DMS53 (cell line): ENCODE data around the gene RGMB.
"Not testable (repeated sequence)": the region's sequence is repeated elsewhere in the genome, so short reads cannot be mapped to it uniquely, and the experiment has no call there.

ENCODE experiments used
- DNase-seq: peaks from one replicate; lab custom pipeline; 2025; lab: John Stamatoyannopoulos, UW

The RGMB gene

GRCh38 chr5:98773464-98774191 is at the start of gene RGMB:
Gene RGMB, plus strand, starts transcription at chr5:98773663. Its CDS starts 408 bp downstream, at chr5:98774071.
- peak; percentile 99 for DNase-seq

- no peak for DNase-seq
Measured at GRCh38 chr5:98726258-98726657, 47.2 kb upstream of the RGMB start.

GRCh38 chr5:98727686-98728085 is 45.8 kb upstream of the RGMB start:
- DNase-seq: no peak

- DNase-seq: peak; percentile 19
Measured at GRCh38 chr5:98734646-98735045, 38.8 kb upstream of the RGMB start.

- DNase-seq: no peak
Measured at GRCh38 chr5:98735806-98736507, 37.5 kb upstream of the RGMB start.

GRCh38 chr5:98736753-98737152 is 36.7 kb upstream of the RGMB start:
- no peak for DNase-seq

GRCh38 chr5:98737441-98737840 is 36.0 kb upstream of the RGMB start:
- not testable (repeated sequence) for DNase-seq

- not testable (repeated sequence) for DNase-seq
Measured at GRCh38 chr5:98738481-98739149, 34.8 kb upstream of the RGMB start.

- no peak for DNase-seq
Measured at GRCh38 chr5:98741926-98742325, 31.5 kb upstream of the RGMB start.

GRCh38 chr5:98742396-98743073 is 30.9 kb upstream of the RGMB start:
- DNase-seq: no peak

- DNase-seq: not testable (repeated sequence)
Measured at GRCh38 chr5:98748259-98748658, 25.2 kb upstream of the RGMB start.

- DNase-seq: no peak
Measured at GRCh38 chr5:98749046-98749445, 24.4 kb upstream of the RGMB start.

- DNase-seq: peak; percentile 59
Measured at GRCh38 chr5:98750693-98751092, 22.8 kb upstream of the RGMB start.

- not testable (repeated sequence) for DNase-seq
Measured at GRCh38 chr5:98752331-98752730, 21.1 kb upstream of the RGMB start.

GRCh38 chr5:98752801-98753200 is 20.7 kb upstream of the RGMB start:
- not testable (repeated sequence) for DNase-seq

GRCh38 chr5:98753507-98753906 is 20.0 kb upstream of the RGMB start:
- peak; percentile 13 for DNase-seq

GRCh38 chr5:98755406-98755805 is 18.1 kb upstream of the RGMB start:
- DNase-seq: no peak

GRCh38 chr5:98757978-98758377 is 15.5 kb upstream of the RGMB start:
- DNase-seq: no peak

- DNase-seq: no peak
Measured at GRCh38 chr5:98763001-98763630, 10.3 kb upstream of the RGMB start.

- DNase-seq: no peak
Measured at GRCh38 chr5:98765815-98766214, 7.6 kb upstream of the RGMB start.

GRCh38 chr5:98767581-98767980 is 5.9 kb upstream of the RGMB start:
- no peak for DNase-seq
